NCI-H524 (cell line): ENCODE data around the gene APBA3.

Source experiments
- DNase-seq, 2 experiments: peaks; one replicate each; lab custom pipeline; 2025; lab: John Stamatoyannopoulos, UW

Gene APBA3

DNA sequence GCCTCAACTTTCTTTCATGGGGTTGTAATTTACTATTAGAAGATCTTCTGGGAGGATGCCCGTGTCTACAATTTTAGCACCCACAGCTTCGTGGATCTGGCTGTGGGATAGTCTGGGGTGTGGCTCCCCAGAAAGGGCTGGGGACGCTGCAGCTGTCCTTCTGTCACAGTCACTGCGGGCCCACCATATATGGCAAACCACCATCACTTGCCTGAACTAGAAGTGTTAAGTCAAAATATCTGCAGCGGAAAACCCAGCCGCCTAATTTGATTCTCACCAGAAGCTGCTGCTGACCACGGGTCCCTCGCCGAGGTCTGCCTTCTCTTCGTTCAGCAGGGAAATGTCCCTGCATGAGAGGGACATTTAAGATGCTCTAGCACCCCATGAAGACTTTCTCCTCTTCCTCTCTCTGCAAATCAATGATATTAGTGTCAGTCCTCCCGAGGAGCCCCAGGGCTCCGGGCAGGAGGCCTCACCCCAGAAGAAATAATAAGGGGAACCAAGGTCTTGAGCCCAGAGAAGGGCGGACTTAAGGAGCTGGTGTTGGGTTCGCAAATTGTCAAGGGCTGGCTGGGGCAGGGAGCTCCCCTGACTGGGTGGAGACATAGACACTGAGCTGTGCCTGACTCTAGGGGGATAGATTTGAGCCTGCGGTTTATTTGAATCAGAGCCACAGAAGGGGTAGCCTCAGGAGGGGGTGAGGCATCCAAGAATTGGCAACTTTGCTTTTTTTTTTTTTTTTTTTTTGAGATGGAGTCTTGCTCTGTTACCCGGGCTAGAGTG lies 27.7 kb upstream of the APBA3 start:
- DNase-seq = no peak

DNA sequence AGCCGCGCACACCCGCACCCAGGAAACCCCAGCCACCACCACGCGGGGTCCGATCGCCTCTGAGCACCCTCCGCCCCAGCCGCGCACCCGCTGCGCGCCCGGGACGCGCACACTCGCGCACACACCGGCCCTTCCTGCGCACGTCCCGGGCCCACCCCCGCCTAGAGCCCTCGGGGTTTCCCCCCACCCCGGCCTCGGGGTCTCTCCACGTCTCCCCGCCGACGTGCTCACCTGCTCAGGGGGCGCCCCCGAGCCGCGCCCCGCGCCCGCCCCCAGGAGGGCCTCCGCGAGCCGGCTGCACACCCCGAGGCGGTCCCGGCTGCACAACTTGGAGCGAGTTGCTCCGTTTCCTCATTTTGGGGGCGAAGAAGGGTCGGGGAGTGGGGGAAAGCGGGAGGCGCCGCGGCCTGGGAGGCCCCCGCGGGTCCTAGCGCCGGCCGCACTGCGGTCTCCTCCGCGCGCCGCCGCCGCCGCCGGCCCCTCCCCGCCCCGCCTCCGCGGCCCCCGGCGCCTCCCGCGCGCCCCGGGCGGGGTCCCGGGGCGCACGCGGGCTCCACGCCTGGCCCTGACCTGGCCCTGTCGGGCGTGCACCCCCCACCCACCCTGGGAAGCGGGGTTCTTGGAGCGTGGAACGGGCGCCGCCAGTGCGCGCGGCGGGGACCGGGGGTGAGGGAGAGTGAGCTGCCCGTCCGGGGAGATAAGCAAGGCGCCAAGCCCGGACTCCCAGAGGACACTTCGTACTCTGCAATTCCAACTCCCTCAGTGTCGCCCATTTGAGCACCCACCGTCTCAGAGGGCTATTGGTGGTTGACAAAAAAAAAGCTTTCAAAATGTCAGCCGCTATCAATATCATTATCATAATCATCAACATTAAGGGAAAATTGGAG lies 24.7 kb upstream of the APBA3 start, which contains the start of gene MATK:
Gene MATK (minus strand): TSS at position 444 of the 887 bp plus-strand sequence. CDS start 1,246 bp downstream, outside the sequence.
- DNase-seq = no peak

DNA sequence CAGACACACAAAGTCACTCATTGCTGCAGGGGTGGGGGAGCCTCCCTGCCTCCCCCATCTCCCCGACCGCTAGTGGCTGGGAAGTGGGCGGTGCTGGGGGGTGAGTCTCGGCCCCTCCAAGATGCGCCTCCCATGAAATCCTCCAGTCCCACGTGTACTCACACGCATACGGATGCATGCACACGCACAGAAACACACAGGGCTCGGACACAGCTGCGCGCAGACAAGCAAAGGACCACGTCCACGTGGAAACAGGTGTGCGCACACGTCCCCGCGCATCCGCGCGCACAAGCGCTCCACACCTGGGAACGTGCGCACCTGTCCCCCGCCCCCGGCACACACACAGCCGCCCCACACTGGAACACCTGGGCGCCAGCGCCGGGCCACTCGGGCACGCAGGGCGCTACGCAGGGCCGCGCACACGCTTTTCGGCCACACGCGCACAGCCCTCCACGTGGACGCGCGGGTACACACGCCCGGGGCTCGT lies 24.0 kb upstream of the APBA3 start:
- no peak for DNase-seq

DNA sequence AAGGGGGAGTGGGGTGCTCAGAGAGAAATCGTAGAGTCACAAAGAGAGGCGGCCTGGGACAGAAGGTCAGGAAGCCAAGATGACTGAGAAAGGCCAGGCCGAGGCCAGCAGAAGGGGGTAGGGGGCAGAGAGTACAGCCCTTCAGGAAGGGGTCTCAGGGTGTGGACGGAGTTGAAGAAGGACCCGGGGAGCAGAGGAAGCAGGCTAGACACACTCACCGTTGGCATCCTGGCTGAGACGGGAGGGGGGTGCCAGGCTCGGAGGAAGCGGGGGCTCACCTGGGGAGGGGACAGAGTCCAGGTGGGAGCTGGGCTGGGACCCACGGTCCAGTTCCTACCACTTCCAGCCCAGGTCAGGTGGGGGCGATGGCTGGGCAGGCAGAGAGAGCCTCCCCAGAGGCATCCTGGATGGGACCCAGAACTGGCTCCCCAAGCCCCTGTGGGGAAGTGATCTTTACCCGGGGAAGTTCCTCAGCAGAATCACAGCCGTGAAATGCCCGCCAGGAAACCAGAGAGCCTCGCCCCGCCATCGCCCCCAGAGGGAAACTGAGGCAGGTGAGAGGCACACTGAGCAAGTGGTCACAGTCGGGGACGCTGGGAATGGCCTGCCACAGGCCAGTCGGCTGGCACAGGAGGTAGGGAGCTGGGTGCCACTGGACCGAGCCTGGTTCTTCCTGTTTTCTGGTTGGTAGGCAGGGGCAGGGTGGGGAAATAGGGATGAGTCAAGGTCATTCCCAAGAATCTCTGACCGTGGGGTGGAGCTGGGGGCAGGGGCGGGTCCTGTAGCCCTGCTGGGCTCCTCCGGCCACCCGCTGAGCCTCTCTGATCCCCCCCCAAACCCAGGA lies 23.3 kb upstream of the APBA3 start:
- DNase-seq = no peak

DNA sequence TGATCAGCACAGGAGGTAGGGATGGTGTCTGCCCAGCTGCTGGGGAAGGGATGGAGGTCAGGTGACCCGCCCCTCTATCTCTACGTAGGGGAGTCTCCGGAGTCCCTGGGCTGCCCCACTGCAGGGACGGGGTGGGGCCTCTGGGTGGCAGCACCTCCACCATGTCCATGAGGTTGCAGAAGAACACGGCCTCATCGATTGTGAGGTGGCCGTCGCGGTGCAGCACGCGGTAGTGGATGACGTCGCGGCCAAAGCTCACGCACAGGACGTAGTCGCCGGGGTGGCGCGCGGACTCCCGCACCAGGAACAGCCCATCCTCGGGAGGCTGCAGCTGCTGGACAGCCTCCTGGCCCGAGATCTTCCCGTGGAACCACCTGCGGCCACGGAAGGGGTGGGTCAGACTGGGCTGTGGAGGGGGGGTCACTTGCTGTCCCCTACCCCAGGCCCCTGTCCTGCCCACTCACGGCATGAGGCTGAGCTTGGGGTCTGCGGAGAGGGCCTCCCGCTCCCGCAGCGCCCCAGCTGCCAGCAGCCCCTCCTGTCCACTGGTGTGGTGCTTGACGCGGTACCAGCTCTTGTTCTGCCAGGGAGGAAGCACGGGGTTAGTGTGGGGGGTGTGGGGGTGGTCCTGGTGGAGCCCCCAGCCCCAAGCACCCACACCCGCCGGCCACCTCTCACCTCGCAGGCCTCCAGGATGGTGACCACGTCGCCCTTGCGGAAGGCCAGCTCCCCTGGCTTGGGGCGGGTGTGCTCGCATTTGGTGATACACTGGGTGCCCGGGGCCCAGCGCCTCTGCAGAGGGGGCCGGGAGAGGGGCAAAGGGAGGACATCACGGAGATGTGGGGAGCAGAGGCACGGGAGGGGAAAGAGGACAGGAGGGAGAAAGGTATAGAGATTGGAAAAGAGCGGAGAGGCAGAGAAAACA lies 22.4 kb upstream of the APBA3 start:
- peak in 1 of 2 experiments; percentile 54 for DNase-seq

DNA sequence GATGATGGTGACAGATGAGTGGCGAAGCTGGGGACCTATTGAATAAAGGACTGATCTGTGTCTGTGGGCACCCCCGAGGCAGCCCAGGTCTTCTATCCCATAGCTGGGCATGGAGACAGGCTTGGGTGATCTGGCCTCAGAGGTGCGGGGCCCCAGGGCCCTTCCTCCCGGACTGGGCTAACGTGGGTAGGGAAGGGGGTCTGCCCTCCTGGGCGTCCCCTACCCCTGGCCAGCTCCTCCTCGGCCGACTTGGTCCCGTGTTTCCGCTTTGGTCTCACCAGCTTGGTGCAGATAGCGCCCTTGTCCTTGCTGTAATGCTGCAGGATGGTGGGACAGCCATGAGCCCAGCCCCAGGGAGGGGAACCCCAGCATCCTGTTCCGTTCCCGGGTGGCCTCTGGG lies 21.4 kb upstream of the APBA3 start:
- DNase-seq = no peak

DNA sequence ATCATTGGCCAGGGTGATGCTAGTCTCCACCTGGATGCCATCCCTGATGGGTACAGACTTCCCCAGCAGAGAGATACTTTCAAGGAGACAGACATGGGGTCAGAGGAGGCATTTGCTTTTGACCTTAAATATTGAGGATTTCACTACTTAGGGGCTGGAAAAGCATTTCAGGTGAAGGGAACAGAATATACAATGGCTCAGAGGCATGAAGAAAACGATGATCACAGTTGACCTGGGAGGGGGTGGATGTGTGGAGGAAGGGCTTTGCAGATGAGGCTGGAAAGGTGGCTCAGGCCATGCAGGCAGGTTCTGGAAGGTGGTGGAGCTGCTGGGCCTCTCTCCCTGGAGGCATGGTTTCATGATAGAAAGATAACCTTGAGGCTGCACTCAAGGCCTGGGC lies 20.8 kb upstream of the APBA3 start:
- DNase-seq = no peak

DNA sequence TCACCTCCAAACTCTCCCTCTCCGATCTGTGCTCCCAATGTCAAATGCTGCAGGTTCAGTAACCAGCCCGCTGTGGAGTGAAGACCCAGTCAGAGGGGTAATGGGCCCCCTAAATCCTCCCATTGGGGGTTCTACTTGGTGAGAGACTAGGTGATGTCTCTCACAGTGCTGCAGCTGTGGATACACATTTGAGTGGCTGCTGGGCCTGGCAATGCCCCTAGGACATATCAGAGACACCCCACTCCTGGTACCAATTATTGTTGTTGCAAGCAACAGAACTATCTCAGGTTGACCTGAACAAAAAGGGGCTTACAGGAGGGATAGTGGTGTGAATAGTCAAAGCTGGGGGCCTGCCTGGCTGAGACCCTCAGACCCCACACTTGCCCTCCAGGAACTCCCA lies 20.1 kb upstream of the APBA3 start:
- DNase-seq = no peak

DNA sequence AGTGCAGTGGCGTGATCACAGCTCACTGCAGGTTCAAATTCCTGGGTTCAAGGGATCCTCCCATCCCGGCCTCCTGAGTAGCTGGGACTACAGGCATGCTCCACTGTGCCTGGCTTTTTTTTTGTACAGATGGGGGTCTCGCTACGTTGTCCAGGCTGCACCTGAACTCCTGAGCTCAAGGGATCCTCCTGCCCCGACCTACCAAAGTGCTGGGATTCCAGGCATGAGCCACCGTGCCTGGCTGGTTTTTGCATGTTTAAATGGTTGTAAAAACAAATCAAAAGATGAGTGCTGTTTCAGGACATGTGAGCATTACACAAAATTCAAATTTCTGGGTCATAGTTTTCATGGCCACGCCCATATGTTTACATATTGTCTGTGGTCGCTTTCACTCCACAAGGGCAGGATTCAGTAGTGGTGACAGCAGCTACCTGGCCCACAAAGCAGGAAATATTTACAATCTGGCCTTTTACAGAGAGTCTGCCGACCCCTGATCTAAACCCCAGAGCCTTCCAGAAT lies 19.4 kb upstream of the APBA3 start:
- no peak for DNase-seq

DNA sequence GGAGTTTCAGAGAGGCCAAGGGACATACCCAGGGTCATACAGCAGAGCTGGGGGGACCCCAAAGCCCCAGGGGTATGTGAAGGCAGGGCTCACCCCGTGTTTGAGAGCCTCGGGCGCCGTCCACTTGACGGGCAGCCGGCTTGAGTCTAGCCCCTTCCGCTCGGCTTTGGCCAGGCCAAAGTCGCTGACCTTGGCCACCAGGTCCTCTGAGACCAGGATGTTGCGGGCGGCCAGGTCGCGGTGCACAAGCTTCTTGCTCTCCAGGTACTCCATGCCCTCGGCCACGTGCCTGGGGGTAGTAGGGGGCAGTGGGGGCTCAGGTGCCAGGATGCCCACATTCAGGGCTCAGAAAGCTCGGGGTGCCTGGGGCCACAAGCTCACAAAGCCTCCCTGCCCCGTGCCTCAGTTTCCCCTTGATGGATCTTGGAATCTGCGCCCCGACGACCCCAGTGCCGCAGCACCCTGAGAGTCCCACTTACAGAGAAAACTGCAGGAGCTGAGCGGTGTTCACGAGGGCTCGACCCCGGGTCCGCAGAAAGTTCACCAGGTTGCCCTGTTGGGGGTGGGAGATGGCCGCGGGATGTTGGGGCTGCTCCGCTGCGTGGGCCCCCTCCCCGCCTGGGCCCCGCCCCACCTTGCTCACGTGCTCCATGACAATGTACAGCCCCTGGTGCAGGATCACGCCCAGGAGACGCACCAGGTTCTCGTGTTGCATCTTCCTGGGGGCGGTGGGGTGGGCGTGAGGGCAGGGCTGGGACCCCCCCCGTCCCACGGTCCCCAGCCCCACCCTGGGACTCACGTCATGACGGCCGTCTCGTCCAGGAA lies 17.6 kb upstream of the APBA3 start:
- no peak for DNase-seq

DNA sequence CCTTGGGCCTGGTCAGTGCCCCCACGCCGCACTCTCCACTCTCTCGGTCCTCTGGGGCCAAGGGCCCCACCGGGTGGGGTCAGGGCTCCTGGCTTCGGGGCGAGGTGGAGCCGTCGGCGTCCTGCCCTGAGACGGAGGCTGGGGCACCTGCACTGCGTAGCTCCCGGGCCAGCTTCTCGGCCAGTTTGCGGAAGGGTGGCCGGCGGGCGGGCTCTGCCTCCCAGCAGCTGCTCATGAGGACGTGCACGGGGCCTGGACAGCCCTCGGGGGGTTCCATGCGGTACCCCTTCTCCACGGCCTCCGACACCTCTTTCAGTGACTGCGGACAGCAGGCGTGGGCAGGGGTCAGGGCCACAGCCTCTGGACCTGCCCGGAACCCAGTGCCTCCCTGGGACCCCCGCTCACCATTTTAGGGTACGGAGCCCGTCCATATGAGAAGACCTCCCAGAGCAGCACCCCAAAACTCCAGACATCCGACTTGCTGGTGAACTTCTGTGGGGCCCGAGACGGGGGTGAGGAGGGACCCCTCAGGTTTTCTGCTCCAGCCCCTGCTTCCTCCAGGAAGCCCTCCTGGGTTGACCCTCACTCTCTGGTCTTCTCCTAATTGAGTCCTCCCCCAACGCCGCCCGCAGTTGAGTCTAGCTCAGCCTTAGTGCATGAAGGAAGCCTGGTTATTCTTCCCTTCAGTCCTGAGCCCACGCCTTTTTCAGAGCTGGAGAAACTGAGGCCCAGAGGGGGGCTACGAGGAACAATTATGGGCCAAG lies 16.8 kb upstream of the APBA3 start:
- DNase-seq = no peak

DNA sequence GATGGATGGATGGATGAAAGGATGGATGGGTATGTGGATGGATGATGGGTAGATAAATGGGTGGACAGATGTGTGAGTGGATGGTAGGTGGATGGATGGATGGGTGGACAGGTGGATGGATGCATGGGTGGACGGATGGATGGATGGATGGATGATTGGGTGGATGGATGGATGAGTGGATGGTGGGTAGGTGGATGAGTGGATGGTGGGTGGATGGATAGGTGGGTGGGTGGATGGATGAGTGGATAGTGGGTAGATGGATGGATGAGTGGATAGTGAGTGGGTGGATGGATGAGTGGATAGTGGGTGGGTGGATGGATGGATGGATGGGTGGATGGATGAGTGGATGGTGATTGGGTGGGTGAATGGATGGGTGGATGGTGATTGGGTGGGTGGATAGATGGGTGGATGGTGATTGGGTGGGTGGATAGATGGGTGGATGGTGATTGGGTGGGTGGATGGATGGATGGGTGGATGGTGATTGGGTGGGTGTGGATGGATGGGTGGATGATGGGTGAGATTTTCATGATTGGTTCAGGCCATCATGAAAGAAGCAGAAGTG lies 15.1 kb upstream of the APBA3 start:
- no peak for DNase-seq

DNA sequence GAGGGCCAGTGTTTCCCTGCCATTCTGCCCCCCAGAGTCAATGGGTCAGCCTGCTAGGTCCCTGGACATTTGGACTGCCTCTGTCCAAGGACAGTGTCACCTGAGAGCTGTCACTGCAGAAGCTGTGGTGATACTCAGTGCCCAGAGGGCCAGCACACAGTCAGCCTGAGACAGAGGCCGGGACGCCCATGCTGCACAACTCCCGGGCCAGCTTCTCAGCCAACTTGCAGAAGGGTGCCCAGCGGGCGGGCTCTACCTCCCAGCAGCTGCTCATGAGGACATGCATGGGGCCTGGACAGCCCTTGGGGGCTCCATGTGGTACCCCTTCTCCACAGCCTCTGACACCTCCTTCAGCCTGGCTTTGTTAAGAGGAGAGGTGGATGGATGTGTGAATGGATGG lies 14.3 kb upstream of the APBA3 start:
- no peak for DNase-seq

DNA sequence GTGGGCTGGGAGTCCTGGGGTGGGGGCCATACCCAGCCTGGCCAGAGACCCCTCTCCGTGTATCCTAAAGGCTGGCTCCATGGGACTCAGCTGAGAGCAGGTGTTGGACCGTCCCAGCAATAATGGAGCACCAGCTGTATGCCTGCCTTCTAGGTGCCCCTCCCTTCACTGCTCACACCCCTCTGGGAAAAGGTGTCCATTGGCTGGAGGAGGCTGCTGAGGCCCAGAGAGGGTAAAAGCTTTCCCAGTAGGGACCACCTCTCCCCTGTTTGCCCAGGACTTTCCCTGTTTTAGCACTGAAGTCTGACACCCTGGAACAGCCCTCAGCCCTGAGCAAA lies 13.9 kb upstream of the APBA3 start:
- DNase-seq = no peak

DNA sequence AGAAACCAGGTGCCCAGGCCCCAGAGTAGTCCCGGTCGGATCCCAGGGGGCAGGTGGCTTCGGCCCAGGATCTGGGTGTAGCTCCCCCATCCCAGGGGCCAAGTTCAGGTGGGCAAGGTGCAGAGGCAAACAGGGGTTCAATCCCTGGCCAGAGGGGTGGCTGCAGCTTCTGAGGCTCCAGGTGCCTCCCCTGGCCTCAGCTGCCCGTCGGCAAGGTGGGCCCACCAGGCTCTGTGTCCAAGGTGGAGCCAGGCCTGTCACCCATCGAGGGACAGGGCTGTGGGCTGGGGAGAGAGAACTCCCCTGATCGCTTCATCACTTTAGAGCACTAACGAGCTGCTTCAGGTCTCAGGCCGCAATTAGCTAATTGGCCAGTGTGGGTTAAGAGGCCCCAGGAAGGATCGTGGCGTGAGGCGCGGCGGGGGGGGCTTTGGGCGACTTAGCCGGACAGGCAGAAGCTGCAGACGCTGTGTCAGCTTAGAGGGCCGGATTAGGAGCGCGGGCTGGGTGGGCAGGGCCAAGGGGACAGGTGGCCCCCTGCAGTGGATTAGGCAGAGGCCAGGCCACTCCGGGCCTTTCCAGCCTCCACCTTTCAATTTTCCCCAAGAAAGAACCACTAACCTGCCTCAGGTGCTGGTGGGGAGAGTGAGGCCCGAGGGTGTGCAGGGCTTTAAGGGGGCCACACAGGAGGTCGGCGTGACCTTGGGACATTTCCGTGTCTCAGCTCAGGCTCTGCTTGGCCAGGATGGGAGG lies 13.3 kb upstream of the APBA3 start:
- peak in 1 of 2 experiments; percentile 65 for DNase-seq

DNA sequence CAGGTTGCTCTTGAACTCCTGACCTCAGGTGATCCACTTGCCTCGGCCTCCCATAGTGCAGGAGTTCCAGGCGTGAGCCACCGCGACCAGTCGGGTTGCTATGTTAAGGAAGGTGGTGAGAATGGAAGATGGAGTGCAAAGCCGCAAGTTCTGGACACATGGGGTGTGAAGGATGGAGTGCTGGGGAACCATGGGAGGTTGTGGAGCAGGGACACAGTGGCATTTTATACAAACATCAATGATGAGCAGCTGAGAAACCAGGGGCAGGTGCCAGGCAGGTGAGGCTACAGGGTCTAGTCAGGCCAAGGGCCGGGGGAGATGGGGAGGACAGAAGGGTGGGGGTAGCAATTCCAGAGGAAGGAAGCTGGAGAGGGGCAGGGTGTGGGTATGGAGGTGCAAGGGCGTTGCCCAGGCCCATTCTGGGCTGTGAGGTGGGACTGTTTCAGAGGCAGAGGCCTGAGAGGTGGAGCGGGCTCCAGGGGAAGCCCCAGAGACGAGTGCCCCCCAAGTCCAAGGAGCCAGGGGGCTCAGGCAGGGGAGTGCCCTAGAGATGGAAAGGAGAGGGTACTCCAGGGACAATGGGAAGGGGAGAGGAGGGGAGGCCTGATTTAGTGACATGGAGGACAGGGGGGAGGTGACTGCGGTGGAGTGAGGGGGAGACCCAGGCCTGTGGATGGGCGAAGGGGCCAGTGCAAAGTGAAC lies 12.5 kb upstream of the APBA3 start:
- DNase-seq = no peak

DNA sequence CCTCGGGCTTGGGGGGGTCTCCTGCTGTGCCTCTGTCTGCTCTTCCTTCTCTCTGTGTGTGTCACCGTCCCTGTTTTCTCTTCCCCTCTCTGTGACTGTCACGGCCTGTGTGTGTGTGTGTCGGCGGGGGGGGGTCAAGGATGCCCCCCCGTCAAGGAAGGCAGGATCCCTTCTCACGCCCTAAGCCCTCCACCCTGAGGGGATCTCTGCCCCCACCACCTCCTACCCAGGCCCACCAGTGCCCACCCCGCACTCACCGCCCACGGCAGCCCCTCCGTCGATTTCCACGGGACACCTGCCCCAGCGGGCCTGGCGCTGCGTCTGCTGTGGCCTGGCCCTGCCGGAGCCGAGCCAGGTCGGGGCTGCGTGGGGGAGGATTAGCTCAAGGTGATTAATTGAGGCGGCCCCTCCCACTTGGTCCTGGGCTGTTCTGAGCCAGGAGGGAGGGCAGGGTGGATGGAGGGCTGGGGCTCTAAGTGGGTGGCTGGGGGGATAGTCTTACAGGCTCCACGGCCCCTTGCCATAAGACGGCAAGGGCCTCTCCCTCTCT lies 10.5 kb upstream of the APBA3 start, which contains the start of gene RAX2:
Gene RAX2 (minus strand): TSS at position 323 of the 550 bp plus-strand sequence. CDS start 486 bp downstream, outside the sequence.
- peak in 1 of 2 experiments; percentile 44 for DNase-seq
